Muscle layer of duodenum (tissue), 2 donors: ENCODE results near the gene CXADR.
"Not testable (repeated sequence)": the region's sequence is repeated elsewhere in the genome, so short reads cannot be mapped to it uniquely, and the experiment has no call there.

Source experiments
- H3K27ac ChIP-seq: one replicate; pipeline ENCODE4 v1.7.0; 2013; ENCODE audit warnings: mild to moderate bottlenecking, low read length
- H3K27me3 ChIP-seq: one replicate; pipeline ENCODE4 v1.7.0; 2013; ENCODE audit warnings: low read depth, mild to moderate bottlenecking, control low read depth, low read length
- H3K36me3 ChIP-seq, 2 donors: one replicate each; pipeline ENCODE4 v1.7.0; 2013; ENCODE audit warnings: low read length in 2 of 2, control low read depth in 1 of 2, mild to moderate bottlenecking in 1 of 2; ENCODE audit not compliant: insufficient read depth in 2 of 2, control insufficient read depth in 1 of 2
- H3K4me1 ChIP-seq, 2 donors: one replicate each; pipeline ENCODE4 v1.7.0; 2013; ENCODE audit warnings: low read length in 2 of 2, mild to moderate bottlenecking in 2 of 2, control low read depth in 1 of 2, moderate library complexity in 1 of 2; ENCODE audit not compliant: insufficient read depth in 2 of 2, control insufficient read depth in 1 of 2
- H3K4me3 ChIP-seq, 2 donors: one replicate each; pipeline ENCODE4 v1.7.0; 2013; ENCODE audit warnings: low read length in 2 of 2, low read depth in 1 of 2, mild to moderate bottlenecking in 1 of 2
- H3K9me3 ChIP-seq, 2 donors: one replicate each; pipeline ENCODE4 v1.7.0; 2013; ENCODE audit warnings: low read length in 2 of 2, control low read depth in 1 of 2, mild to moderate bottlenecking in 1 of 2; ENCODE audit not compliant: control insufficient read depth in 1 of 2
- donor health status: healthy.

The CXADR gene

DNA sequence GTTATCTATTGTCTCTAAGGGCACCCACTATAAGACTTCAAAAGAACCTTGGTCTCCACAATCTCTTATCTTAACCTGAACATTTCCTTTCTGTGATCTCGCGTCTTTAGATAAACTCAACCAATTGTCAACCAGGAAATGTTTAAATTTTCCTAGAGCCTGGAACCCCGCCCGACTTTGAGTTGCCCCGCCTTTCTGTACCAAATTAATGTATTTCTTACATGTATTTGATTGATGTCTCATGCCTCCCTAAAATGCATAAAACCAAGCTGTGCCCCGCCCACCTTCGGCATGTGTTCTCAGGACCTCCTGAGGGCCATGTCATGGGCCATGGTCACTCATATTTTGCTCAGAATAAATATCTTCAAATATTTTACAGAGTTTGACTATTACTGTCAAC lies 5.9 kb upstream of the CXADR start:
- H3K9me3 ChIP-seq: no peaks in the 10 kb centered on the region

DNA sequence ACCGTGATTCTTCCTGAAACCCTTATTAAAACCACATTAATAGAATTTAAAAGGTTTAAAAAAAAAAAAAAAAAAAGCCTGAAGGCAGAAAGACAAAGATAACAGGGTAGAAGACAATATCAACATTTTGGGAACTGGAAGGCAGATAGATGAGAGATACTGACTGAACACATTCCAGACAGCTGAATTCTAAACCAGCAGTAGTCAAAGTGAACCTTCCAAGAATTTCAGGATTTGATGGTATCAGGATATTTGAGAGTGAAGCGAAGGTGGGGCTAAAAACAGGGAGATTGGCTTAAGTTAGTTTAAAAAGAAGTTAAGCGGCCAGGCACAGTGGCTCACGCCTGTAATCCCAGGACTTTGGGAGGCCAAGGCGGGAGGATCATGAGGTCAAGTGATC lies 5.3 kb upstream of the CXADR start:
- no peaks in the 10 kb centered on the region for H3K9me3 ChIP-seq
- no peaks in the 10 kb centered on the region for H3K36me3 ChIP-seq
- H3K27me3 ChIP-seq: no peaks in the 10 kb centered on the region
- H3K4me1 ChIP-seq: no peaks in the 10 kb centered on the region
- H3K4me3 ChIP-seq: no peak overlapping the region
- H3K27ac ChIP-seq: no peak overlapping the region

More for the DNA sequence above, 5.9 kb upstream of the CXADR start:
- H3K36me3 ChIP-seq: no peaks in the 10 kb centered on the region
- H3K27ac ChIP-seq: no peak overlapping the region
- H3K4me1 ChIP-seq: no peaks in the 10 kb centered on the region
- H3K4me3 ChIP-seq: no peak overlapping the region
- H3K27me3 ChIP-seq: no peaks in the 10 kb centered on the region

DNA sequence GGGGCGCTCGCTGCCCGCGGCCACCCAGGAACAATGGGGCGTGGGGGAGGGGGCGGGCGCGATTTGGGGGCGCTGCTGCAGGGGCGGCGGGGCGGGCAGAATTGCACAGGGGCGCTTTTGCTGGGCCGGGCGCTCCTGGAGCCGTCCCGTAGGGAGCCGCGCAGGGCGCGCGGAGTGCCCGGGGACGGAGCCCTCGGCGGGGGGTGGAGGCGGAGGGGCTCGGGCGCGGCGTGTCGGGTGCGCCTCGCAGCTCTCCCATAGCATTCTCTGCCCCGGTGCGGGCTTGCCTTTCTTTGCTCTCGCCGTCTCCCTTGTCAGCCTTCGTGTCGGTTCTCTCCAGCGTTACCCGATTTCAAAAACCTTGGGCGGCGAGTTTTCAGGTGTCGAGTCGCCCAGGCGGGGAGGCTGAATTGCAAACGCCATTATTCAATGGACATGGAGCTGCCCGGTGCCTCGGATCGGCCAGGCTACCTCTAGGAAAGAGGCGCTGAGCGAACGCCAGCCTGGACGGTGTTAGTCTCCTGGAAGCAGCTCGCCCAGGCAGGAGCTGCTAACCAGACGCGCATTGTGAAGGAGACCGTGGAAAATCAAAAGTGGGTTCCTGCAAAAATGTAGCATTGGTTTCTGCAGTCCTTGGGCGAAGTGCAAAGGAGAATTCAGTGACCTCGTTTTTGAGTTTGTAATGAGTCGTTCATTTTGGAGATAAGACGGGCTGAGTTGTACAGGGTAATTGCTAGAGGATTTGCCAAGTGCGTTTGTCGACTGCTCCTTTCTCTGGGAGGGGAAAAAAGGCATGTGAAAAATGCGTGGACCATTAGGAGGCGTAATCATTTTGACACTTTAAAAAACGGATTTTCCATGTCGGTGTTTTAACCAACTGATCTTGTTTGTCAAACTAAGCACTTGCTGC lies 626 bp downstream of the CXADR start:
- H3K36me3 ChIP-seq: no peaks in the 10 kb centered on the region
- no peaks in the 10 kb centered on the region for H3K27me3 ChIP-seq
- peak overlapping the region; percentile 28 for H3K27ac ChIP-seq
- H3K4me3 ChIP-seq: peak overlapping the region; percentile 72 to 90
- H3K9me3 ChIP-seq: no peaks in the 10 kb centered on the region
- H3K4me1 ChIP-seq: peaks cover 3 to 9% of the 10 kb centered on the region in 2 donors

DNA sequence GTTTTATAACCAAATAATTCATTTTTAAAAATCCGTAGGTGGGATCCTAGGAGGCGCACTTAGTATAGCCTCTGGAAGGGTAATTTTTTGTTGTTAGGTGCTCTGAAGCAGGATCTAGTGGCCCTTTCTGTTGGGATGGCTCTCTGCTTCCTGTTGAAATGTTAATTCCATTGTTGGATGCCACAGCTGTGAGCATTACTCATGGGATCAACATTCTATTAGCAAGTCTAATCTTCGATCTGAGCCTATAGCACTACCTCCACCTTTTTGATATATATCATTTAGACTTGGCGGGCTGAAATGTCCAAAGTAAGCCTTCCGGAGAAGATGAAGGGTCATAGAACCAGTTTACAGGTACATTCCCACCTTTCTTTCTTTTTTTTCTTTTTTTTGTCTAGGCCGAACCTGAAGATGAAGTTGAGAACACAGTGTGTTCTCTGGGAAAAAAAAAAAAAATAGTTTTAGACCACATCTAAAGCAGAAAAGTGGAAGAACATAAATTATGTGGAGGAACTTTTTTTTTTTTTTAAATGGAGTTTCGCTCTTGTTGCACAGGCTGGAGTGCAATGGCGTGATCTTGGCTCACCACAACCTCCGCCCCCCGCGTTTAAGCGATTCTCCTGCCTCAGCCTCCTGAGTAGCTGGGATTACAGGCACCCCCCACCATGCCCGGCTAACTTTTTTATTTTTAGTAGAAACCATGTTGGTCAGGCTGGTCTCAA lies 1.4 kb downstream of the CXADR start:
- Histone ChIP-seq H3K36me3 (no peaks in the 10 kb centered on the region), H3K27ac (peak overlapping the region; percentile 28), H3K27me3 (no peaks in the 10 kb centered on the region), H3K4me1 (peaks cover 3 to 9% of the 10 kb centered on the region in 2 donors), H3K9me3 (no peaks in the 10 kb centered on the region), H3K4me3 (peak overlapping the region; percentile 72 to 90)

DNA sequence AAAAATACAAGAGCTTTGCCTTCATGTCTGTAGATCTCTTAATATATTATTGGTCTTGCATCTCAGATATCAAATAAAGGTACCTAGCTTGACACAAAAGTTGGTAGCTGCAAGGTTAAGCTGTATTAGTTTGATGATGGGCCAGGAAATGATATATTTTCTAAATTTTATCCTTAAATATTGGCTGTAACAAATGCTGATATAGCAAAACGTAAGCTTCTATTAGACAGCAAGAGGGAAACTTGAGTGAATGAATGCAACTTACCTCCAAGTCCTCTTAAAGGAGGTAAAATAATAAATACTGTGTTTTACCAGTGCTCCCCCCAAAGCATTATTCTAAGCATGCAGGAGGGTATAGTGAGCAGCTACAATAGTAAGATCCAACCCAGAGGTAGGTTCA lies 4.2 kb downstream of the CXADR start:
- not testable (repeated sequence) for H3K4me3 ChIP-seq, H3K27me3 ChIP-seq, H3K9me3 ChIP-seq, H3K27ac ChIP-seq, H3K36me3 ChIP-seq, H3K4me1 ChIP-seq

DNA sequence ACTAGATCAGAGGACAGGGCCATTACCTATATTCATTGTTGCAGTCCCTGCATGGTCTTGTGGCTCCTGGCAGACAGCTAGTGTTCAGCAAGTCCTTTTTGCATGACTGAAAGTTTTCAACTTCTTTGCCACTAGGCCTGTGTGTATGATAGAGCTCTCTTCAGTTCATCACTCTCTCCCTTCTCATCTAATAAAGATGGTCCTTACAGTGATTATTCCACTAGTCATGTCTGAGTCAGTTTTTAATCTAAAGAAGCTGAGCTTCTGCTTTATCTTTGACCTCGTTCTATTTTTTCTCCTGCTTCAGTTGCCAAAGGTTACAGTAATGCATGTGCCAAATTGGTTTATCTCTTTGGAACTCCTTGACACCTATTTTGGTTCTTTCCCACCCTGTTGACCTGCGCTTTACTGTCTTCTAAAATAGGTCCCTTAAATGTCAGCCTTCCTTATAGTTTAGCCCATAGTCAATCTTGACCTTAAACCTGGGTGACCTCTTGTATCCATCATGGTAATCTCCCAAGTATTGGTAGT lies 6.4 kb downstream of the CXADR start:
- Histone ChIP-seq H3K36me3 (no peaks in the 10 kb centered on the region), H3K4me3 (no peak overlapping the region), H3K9me3 (no peaks in the 10 kb centered on the region), H3K4me1 (peaks cover 0 to 2% of the 10 kb centered on the region in 2 donors), H3K27ac (no peak overlapping the region), H3K27me3 (no peaks in the 10 kb centered on the region)

DNA sequence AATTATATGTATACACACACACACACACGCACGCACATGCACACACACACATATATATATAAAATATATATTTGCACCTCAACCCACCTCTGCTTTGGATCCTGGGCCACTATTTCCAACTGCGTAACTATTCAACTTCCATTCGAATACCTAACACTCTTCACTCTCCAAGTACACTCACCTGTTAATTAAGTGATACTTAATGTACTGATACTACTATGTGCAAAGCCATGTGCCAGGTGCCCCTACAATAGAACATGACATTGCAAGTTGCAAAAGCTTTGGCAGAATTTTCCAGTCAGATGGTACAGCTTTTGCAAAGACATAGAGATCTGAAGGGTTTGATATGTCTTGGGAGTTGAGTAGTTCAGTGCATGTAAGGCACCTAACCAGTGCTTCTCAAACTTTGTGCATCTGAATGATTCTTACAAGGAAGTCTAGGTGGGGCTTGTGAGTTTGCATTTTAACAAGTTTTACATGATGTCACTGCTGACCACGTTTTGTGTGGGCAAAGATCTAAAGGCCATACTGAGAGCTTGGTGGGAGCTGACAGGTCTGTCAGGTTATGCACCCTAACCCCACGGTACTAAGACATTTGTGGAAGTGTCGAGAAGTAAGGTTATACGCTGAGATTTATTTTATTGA lies 7.2 kb downstream of the CXADR start:
- no peak overlapping the region for H3K27ac ChIP-seq
- H3K4me1 ChIP-seq: no peaks in the 10 kb centered on the region
- H3K4me3 ChIP-seq: no peak overlapping the region
- H3K9me3 ChIP-seq: no peaks in the 10 kb centered on the region
- H3K27me3 ChIP-seq: no peaks in the 10 kb centered on the region
- H3K36me3 ChIP-seq: no peaks in the 10 kb centered on the region

DNA sequence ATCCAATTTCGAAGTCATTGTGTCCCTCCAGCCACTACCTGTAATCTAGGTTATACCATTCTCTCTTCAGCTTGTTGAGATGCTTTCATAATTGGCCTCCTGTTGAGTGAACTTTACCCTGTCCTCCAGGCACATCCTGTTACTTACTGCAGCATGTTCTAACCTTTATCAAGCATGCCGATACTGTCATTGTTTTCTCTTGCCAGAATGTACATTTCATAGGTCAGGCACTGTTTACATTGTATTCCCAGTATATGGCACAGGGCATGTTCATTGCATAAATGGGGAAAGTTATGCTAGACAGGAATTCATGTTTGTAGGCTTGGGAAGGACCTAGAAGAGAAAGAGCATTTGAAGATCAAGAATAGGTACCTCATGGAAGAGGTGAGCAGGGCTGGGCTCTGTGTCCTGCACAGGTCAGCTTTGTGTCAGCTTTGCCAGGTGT lies 10.2 kb downstream of the CXADR start:
- H3K4me1 ChIP-seq: no peaks in the 10 kb centered on the region
- no peaks in the 10 kb centered on the region for H3K9me3 ChIP-seq
- no peak overlapping the region for H3K4me3 ChIP-seq
- no peak overlapping the region for H3K27ac ChIP-seq
- no peaks in the 10 kb centered on the region for H3K36me3 ChIP-seq
- H3K27me3 ChIP-seq: no peaks in the 10 kb centered on the region

DNA sequence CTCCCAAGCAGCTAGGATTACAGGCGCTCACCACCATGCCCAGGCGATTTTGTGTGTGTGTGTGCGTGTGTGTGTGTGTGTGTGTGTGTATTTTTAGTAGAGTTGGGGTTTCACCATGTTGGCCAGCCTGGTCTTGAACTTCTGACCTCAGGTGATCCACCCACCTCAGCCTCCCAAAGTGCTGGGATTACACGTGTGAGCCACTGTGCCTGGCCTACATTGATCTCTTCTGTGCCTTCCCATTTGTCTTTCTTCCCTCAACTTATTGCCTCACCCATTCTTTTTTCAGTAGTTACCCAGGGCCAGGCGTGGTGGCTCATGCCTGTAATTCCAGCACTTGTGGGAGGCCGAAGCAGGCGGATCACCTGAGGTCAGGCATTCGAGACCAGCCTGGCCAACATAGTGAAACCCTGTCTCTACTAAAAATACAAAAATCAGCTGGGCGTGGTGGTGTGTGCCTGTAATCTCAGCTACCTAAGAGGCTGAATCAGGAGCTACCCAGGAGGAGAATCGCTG lies 11.2 kb downstream of the CXADR start:
- not testable (repeated sequence) for H3K4me3 ChIP-seq, H3K4me1 ChIP-seq, H3K9me3 ChIP-seq, H3K27ac ChIP-seq, H3K36me3 ChIP-seq, H3K27me3 ChIP-seq

DNA sequence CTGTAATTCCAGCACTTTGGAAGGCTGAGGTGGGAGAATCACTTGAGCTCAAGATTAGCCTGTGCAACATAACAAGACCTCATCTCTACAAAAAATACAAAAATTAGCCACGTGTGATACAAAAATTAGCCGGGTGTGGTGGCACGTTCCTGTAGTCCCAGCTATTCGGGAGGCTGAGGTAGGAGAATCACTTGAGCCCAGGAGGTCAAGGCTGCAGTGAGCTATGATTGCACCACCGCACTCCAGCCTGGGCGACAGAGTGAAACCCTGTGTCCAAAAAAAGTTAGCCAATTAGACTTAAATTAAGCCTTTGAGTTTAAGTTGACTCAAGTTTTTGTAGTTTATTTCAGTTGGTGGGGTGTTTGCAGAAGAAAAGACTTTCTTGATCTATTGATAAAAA lies 11.8 kb downstream of the CXADR start:
- no peak overlapping the region for H3K27ac ChIP-seq
- no peaks in the 10 kb centered on the region for H3K9me3 ChIP-seq
- no peak overlapping the region for H3K4me3 ChIP-seq
- no peaks in the 10 kb centered on the region for H3K27me3 ChIP-seq
- H3K36me3 ChIP-seq: no peaks in the 10 kb centered on the region
- no peaks in the 10 kb centered on the region for H3K4me1 ChIP-seq

DNA sequence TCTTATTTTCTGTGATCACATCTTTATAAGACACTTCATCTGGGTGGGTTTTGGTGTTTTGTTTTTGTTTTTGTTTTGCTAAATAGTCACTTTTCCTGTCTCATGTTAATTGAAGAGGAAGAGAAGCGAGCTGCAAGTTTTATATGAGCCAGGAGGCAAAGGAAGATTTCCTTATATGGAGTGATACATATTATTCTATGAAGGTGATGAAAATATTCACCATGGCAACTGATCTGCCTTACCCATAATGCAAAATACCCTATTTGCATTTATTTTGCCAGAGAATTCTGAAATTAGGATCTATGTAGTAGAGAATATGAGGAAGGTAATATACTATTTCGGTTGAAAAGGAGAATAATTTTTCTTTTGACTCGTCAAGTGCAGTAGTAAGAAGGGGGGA lies 13.9 kb downstream of the CXADR start:
- H3K4me3 ChIP-seq: no peak overlapping the region
- H3K4me1 ChIP-seq: no peaks in the 10 kb centered on the region
- no peaks in the 10 kb centered on the region for H3K27me3 ChIP-seq
- H3K27ac ChIP-seq: no peak overlapping the region
- no peaks in the 10 kb centered on the region for H3K36me3 ChIP-seq
- no peaks in the 10 kb centered on the region for H3K9me3 ChIP-seq
